Osteoblast (primary cell): ENCODE data around the gene ACOX1. TPM values are rescaled to one million over a fixed set of nuclear protein-coding genes. Genes with fewer than 3 reads are reported as not detected.

ENCODE experiments used
- DNase-seq: peaks from one replicate; pipeline ENCODE4 v3.0.0; 2011; ENCODE audit warnings: low spot score, mixed read lengths; ENCODE audit not compliant: insufficient read length; ENCODE audit errors: missing footprints
- H2AFZ ChIP-seq: 2 replicates; pipeline ENCODE4 v1.6.0; 2011; ENCODE audit warnings: mild to moderate bottlenecking, low read length
- H3K27ac ChIP-seq: 2 replicates; pipeline ENCODE4 v1.5.1; 2011; ENCODE audit warnings: mild to moderate bottlenecking, low read depth, low read length, moderate library complexity
- H3K27me3 ChIP-seq: 2 replicates; pipeline ENCODE4 v1.6.0; 2012; ENCODE audit warnings: mild to moderate bottlenecking, control low read depth, inconsistent platforms, low read length, moderate library complexity; ENCODE audit not compliant: insufficient read depth
- H3K36me3 ChIP-seq: 2 replicates; pipeline ENCODE4 v1.5.1; 2011; ENCODE audit warnings: mild to moderate bottlenecking, low read length, control low read depth, moderate library complexity; ENCODE audit not compliant: insufficient read depth
- H3K4me1 ChIP-seq: 2 replicates; pipeline ENCODE4 v1.5.1; 2011; ENCODE audit warnings: mild to moderate bottlenecking, low read length, control low read depth, moderate library complexity; ENCODE audit not compliant: insufficient read depth
- H3K4me2 ChIP-seq: 2 replicates; pipeline ENCODE4 v1.6.0; 2011; ENCODE audit warnings: mild to moderate bottlenecking, low read length; ENCODE audit not compliant: insufficient read depth
- H3K4me3 ChIP-seq: fragments of 200-600 bp; sonication (generic); 3 replicates; pipeline ENCODE4 v1.5.1; 2012; ENCODE audit warnings: mild to moderate bottlenecking, low read length, inconsistent platforms; ENCODE audit not compliant: insufficient read depth
- H3K79me2 ChIP-seq: 2 replicates; pipeline ENCODE4 v1.6.0; 2012; ENCODE audit warnings: mild to moderate bottlenecking, low read length, control low read depth, inconsistent platforms; ENCODE audit not compliant: insufficient read depth
- H3K9me3 ChIP-seq: 2 replicates; pipeline ENCODE4 v1.5.1; 2011; ENCODE audit warnings: low read depth, low read length, control low read depth
- H4K20me1 ChIP-seq: 2 replicates; pipeline ENCODE4 v1.6.0; 2012; ENCODE audit warnings: mild to moderate bottlenecking, low read length, control low read depth; ENCODE audit not compliant: insufficient read depth
- total RNA-seq: library from RNA; depleted of rRNA; stranded (reverse); fragments of >200 nt; gene quantifications from 2 replicates; pipeline ENCODE4 v1.2.3, GENCODE V29; 2012
- TF ChIP-seq, protein P1 (sequence below): IDR thresholded peaks from 2 replicates; pipeline ENCODE4 v1.5.1; 2011; ENCODE audit warnings: mild to moderate bottlenecking, low read depth, low read length, moderate library complexity; ENCODE audit errors: extremely low read depth

ACOX1 gene
- total RNA-seq, 1 donor = 59.4 TPM

DNA sequence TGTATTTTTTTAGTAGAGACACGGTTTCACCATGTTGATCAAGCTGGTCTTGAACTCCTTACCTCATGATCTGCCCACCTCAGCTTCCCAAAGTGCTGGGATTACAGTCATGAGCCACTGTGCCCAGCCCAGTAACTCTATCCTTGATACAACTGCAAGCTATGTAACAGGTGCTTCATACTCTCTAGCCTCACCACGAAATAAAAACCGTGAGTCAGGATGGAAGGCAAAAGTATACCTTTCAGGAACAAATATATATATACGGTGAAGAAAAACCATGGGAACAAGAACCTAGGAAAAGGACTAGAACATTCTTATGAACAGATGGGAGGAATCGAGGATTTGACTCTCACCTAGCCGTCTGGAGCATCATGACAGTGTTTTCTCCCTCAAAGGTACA is 28.5 kb downstream of the ACOX1 start:
- Histone ChIP-seq H3K4me3 (no peak overlapping the region), H2AFZ (no peak overlapping the region), H3K27ac (no peak overlapping the region), H3K9me3 (no peaks in the 10 kb centered on the region), H3K4me1 (peaks cover 6% of the 10 kb centered on the region), H3K36me3 (peaks cover 67% of the 10 kb centered on the region), H4K20me1 (no peaks in the 10 kb centered on the region), H3K27me3 (no peaks in the 10 kb centered on the region), H3K4me2 (no peak overlapping the region), H3K79me2 (no peaks in the 10 kb centered on the region)
- DNase-seq = no peak
- TF ChIP-seq, protein P1, sequence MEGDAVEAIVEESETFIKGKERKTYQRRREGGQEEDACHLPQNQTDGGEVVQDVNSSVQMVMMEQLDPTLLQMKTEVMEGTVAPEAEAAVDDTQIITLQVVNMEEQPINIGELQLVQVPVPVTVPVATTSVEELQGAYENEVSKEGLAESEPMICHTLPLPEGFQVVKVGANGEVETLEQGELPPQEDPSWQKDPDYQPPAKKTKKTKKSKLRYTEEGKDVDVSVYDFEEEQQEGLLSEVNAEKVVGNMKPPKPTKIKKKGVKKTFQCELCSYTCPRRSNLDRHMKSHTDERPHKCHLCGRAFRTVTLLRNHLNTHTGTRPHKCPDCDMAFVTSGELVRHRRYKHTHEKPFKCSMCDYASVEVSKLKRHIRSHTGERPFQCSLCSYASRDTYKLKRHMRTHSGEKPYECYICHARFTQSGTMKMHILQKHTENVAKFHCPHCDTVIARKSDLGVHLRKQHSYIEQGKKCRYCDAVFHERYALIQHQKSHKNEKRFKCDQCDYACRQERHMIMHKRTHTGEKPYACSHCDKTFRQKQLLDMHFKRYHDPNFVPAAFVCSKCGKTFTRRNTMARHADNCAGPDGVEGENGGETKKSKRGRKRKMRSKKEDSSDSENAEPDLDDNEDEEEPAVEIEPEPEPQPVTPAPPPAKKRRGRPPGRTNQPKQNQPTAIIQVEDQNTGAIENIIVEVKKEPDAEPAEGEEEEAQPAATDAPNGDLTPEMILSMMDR = no peak

DNA sequence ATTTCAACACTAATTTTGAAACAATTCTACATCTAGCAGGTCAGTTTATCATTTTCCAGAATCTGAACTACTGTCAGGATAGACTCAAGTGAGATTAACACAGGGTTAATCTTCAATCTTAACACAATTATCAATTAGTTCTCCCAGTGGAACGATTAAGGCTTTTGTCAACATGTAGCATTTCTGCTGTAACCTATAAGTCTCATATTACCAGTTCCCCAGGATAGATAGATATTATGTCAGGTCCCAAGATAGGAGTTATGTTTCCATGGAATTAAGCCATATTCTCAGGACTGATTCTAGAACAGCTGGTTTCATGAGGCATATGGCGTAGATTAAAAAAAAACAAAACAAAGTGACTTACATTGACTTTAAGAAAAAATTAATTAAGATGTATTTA is 33.8 kb downstream of the ACOX1 start:
- peaks cover 41% of the 10 kb centered on the region for H3K36me3 ChIP-seq
- no peaks in the 10 kb centered on the region for H3K9me3 ChIP-seq
- H3K4me3 ChIP-seq = no peak overlapping the region
- peaks cover 3% of the 10 kb centered on the region for H3K4me1 ChIP-seq
- H2AFZ ChIP-seq = no peak overlapping the region
- no peaks in the 10 kb centered on the region for H3K27me3 ChIP-seq
- TF ChIP-seq, protein P1 = no peak
- DNase-seq = no peak
- H3K4me2 ChIP-seq = no peak overlapping the region
- H4K20me1 ChIP-seq = no peaks in the 10 kb centered on the region
- no peak overlapping the region for H3K27ac ChIP-seq
- peaks cover 4% of the 10 kb centered on the region for H3K79me2 ChIP-seq

DNA sequence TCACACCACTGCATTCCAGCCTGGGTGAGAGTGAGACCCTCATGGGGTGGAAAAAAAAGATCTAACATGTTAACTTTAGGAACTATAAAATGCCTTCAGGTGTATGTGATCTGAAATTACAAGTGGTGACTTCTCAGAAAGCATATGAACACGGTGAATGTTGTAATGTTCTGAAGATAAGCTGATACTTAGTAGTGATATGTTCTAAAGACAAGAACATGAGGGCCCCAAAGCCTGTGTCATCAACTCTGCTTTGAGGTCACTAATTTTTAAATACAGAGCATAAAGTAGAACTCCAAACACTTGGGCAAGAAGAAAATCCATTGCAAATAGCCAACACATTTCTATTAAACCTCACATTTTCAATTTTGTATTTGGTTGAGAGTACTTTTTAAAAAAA is 35.5 kb downstream of the ACOX1 start:
- TF ChIP-seq, protein P1 = no peak
- Histone ChIP-seq H3K27ac (no peak overlapping the region), H3K36me3 (peaks cover 29% of the 10 kb centered on the region), H3K27me3 (no peaks in the 10 kb centered on the region), H3K4me3 (no peak overlapping the region), H3K4me1 (peaks cover 3% of the 10 kb centered on the region), H3K9me3 (no peaks in the 10 kb centered on the region), H4K20me1 (no peaks in the 10 kb centered on the region), H3K79me2 (peaks cover 5% of the 10 kb centered on the region), H3K4me2 (no peak overlapping the region), H2AFZ (no peak overlapping the region)
- no peak for DNase-seq

DNA sequence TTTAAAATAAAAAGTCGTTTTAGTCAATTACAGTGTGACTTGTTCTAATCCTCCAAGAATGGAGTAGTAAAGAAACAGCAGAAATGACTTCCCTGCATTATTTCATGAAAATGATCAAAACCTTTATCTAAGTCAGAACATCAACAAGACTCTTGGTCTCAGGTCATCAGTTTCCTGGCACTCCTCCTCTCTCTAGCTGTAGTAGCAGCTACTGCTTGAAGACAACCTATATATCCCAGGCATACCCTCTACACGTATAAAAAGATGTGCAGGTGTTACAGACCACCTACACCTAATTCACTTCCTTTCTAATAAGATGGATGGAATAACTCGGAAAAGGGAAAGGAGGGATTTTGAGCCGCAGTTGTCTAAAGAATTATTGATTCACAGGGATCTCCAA is 36.5 kb downstream of the ACOX1 start:
- Histone ChIP-seq H3K4me3 (no peak overlapping the region), H3K4me1 (peaks cover 3% of the 10 kb centered on the region), H3K27me3 (no peaks in the 10 kb centered on the region), H4K20me1 (no peaks in the 10 kb centered on the region), H3K4me2 (no peak overlapping the region), H3K79me2 (peaks cover 5% of the 10 kb centered on the region), H2AFZ (no peak overlapping the region), H3K27ac (no peak overlapping the region), H3K36me3 (peaks cover 20% of the 10 kb centered on the region), H3K9me3 (no peaks in the 10 kb centered on the region)
- TF ChIP-seq, protein P1 = no peak
- DNase-seq = no peak
